GM12875 (cell line): ENCODE data around the gene PLIN1.

Experiments
- H3K4me3 ChIP-seq: one replicate; pipeline ENCODE4 v1.5.1; 2011; ENCODE audit warnings: low read depth, low read length, control low read depth
- TF ChIP-seq, protein P1 (sequence below): IDR thresholded peaks from 2 replicates; pipeline ENCODE4 v1.5.1; 2011; ENCODE audit warnings: low read depth, mild to moderate bottlenecking, control low read depth, inconsistent platforms, low read length, moderate library complexity, borderline replicate concordance; ENCODE audit not compliant: insufficient read depth

PLIN1 gene

DNA sequence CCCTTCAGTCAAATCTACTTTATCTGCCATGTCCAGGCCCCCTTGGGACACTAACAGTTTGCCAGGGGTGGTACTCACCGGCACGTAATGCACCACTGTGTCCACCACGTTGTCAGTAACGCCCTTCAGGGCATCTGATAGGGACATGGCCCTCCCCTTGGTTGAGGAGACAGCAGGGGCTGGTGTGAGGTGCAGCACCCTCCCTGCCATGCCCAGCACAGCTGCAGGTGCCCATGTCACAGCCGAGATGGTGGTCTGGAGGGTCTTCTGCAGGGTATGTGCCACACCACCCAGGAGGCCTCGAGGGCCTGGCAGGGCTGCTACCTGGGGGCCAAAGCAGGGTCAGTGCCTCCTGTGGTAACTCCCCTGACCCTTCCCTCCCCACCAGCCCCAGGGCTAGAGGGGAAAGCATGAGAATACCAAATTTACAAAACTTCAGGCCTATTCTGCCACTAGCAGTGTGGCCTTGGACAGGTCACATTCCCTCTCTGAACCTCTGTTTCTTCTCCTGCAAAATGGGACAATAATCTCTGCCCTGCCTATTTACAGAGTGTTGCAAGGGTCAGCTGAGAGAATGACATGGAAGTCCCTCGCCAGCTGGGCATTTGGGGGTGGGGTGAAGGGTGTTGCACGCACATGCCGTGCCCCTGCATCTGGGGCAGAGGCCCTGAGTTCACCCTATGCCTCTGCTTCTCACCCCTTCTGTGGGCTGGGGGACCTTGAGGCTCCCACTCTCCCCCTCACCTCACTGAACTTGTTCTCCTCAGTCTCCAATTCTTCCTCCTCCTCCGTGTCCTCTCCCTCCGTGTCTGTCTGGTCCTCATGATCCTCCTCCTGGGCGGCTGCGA lies 12.1 kb downstream of the PLIN1 start:
- TF ChIP-seq, protein P1, sequence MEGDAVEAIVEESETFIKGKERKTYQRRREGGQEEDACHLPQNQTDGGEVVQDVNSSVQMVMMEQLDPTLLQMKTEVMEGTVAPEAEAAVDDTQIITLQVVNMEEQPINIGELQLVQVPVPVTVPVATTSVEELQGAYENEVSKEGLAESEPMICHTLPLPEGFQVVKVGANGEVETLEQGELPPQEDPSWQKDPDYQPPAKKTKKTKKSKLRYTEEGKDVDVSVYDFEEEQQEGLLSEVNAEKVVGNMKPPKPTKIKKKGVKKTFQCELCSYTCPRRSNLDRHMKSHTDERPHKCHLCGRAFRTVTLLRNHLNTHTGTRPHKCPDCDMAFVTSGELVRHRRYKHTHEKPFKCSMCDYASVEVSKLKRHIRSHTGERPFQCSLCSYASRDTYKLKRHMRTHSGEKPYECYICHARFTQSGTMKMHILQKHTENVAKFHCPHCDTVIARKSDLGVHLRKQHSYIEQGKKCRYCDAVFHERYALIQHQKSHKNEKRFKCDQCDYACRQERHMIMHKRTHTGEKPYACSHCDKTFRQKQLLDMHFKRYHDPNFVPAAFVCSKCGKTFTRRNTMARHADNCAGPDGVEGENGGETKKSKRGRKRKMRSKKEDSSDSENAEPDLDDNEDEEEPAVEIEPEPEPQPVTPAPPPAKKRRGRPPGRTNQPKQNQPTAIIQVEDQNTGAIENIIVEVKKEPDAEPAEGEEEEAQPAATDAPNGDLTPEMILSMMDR = no peak
- no peak overlapping the region for H3K4me3 ChIP-seq

DNA sequence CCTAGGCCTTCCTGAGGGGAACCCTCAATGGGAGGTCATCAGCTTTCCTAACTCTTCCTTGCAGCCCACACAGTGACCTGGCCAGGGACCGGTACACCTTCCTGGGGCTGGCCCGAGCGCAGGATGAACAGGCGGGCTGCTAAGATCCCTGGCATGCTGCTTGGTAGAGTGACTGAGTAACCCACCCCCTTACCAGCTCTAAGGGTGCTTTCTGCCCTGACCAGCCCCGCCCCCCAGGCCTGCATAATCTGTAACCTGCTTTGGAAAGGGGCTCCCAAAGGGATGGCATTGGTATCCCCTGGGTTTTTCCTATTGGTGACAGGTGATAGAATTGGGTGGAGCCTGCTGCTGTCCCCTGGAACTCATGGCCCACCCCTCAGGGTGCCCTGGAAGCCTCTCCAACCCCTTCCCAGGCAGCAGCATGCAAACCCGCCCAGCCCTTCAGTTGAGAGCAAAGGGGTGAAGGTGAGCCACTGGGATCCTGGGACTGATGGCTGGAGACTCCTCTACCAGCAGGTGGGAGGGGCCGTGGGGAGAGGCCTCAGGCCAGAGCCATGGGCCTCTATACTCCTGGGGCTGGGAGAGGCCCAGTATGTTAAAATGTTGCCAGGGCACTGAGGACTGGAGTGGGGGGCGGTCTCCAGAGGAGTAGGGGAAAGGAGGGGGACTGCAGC lies 12.8 kb downstream of the PLIN1 start:
- H3K4me3 ChIP-seq = no peak overlapping the region
- TF ChIP-seq, protein P1 = no peak

DNA sequence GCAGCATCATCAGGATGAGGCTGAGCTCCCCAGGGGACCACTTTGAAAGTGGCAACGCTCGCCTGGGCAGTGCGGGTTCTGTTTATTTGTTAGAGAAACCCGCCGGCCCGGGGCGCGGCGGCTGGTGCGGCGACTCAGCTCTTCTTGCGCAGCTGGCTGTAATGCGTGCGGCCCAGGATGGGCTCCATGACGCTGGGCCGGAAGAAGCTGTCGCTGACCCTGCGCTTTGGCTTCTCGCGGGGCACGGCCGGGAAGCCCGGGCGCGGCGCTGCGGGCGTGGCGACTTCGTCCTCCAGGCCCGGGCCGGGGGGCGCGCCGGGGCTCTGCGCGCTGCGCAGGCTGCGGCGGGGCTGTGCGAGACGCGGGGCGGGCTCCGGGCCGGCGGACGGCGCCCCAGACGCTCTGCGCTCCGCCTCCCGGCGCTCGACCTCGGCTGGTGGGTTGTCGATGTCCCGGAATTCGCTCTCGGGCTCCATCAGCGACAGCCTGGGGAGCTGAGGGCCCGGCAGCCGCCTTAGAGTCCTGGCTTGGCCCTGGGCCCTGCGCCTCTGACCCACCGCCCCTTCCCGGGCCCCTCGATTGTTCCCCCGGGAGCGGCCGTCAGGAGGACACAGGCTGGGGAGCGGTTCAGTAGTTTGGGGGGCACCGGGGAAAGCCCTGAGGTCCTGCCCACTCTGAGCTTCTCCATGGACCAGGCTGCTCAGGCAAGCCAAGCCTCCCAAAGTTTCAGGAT lies 13.6 kb downstream of the PLIN1 start:
- TF ChIP-seq, protein P1 = no peak
- no peak overlapping the region for H3K4me3 ChIP-seq

DNA sequence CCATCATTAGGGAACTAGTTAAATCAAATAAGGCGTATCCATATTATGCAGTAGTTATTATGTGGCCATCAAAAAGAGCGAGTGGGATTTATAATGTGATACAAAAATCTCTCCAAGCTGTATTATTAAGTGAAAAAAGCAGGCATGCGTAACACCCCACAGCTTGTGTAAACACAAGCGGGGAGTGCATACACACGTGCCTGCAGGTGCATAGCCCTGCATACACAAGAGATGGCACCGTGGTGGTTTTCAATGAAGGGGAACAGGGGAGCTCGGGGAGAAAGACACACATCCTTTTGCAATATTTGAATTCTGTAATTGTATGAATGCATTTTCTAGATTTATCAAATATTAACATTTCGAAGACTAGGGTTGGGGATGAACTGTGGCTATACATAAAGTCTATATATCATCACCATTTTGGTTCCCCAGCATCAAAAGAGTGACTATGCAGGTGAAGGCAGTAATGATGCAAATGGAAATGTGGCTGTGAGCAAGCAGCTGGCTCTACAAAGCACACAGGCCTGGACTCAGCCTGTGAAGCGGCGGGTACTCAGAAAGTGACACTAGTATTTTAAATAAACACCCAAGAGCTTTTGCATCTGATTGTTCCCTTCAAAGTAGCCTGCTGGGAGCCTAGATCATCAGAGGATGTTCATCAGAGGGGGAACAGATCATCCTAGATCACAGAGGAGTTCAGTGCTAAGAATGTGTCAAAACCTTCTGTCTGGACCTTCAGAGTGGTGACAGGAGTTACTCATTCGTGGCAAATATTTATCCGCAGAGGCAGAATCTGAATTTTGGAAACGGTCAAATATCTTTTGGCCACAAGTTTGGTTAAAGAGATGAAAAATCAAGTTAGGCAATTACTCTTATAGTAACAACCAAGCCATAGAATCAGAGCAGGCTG lies 14.5 kb downstream of the PLIN1 start:
- TF ChIP-seq, protein P1 = no peak
- no peak overlapping the region for H3K4me3 ChIP-seq

DNA sequence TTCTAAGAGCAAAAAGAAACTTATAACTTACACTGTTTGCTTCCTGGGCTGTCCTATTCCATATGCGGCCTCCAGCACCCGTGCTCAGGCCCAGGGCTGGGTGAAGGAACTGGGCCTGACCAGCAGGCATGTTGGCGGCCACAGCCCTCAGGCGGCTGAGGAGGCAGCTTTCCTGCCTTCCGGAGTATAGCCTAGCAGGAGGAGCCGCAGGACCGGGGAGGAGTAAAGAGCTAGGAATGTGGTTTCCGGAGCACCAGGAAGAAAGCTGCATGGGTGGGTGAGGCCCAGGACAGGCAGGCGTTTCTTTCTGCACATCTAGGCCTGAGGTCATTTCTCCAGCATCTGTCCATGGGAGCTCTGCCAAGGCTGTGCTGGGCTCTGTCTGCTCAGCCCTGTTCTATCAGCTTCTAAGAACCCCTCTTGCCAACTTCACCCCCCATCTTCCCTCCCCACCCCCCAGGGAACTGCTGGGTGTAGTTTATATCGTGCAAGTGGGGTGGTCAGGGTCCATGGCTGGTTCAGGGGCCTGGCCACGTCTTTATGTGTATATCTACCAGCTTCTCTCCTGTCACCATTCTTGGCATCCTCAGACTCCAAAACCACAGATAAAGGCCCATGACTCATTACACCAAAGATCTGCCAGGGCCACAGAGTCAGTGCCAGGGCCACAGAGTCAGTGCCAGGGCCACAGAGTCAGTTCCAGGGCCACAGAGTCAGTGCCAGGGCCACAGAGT lies 16.1 kb downstream of the PLIN1 start:
- no peak overlapping the region for H3K4me3 ChIP-seq
- TF ChIP-seq, protein P1 = no peak

DNA sequence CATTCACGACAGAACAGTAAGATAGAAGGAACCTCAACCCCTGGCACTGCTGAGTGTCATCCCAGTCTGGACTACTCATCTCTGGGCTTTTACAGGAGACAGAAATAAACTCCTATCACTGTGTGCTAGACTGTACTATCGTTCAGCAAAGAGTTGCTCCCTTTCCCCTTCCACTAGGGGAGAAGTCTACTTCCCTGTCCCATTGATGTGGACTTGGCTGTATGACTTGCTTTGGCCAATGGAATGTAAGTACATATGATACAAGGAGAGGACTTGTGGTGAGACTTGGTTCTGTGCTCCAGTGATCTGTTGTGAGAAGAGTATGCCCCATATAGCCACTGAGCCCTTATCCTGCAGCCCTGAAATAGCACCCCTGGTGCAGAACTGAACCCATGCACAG lies 18.6 kb downstream of the PLIN1 start:
- H3K4me3 ChIP-seq = no peak overlapping the region
- TF ChIP-seq, protein P1 = no peak
